ENCODE measurements around the gene ASTN2.

Gene ASTN2

GRCh38 chr9:116453785-116454184 lies 961.1 kb downstream of the ASTN2 start:
- DNase-seq (ENCODE audit: low spot score), result no peak

- no peak for DNase-seq (ENCODE audit: low spot score)
Measured at GRCh38 chr9:116452634-116453033, 962.2 kb downstream of the ASTN2 start.

- no peak for DNase-seq (ENCODE audit: low spot score)
Measured at GRCh38 chr9:116452227-116452626, 962.6 kb downstream of the ASTN2 start.

GRCh38 chr9:116451500-116452115 lies 963.2 kb downstream of the ASTN2 start:
- DNase-seq (ENCODE audit: low spot score), result no peak

GRCh38 chr9:116450378-116451139 lies 964.3 kb downstream of the ASTN2 start:
- no peak for DNase-seq (ENCODE audit: low spot score)

- no peak for DNase-seq (ENCODE audit: low spot score)
Measured at GRCh38 chr9:116449949-116450348, 964.9 kb downstream of the ASTN2 start.

GRCh38 chr9:116448431-116448830 lies 966.4 kb downstream of the ASTN2 start:
- no peak for DNase-seq (ENCODE audit: low spot score)

GRCh38 chr9:116447934-116448333 lies 966.9 kb downstream of the ASTN2 start:
- no peak for DNase-seq (ENCODE audit: low spot score)

GRCh38 chr9:116442528-116442927 lies 972.3 kb downstream of the ASTN2 start:
- DNase-seq (ENCODE audit: low spot score), result no peak

- DNase-seq (ENCODE audit: low spot score), result no peak
Measured at GRCh38 chr9:116437411-116438370, 977.2 kb downstream of the ASTN2 start.

GRCh38 chr9:116436121-116436520 lies 978.7 kb downstream of the ASTN2 start:
- DNase-seq (ENCODE audit: low spot score), result no peak

- no peak for DNase-seq (ENCODE audit: low spot score)
Measured at GRCh38 chr9:116435706-116436105, 979.2 kb downstream of the ASTN2 start.

- DNase-seq (ENCODE audit: low spot score), result no peak
Measured at GRCh38 chr9:116434314-116434713, 980.5 kb downstream of the ASTN2 start.

- no peak for DNase-seq (ENCODE audit: low spot score)
Measured at GRCh38 chr9:116432051-116432450, 982.8 kb downstream of the ASTN2 start.

GRCh38 chr9:116430849-116431248 lies 984.0 kb downstream of the ASTN2 start:
- DNase-seq (ENCODE audit: low spot score), result no peak

- no peak for DNase-seq (ENCODE audit: low spot score)
Measured at GRCh38 chr9:116425244-116425643, 989.6 kb downstream of the ASTN2 start.

GRCh38 chr9:116423149-116423548 lies 991.7 kb downstream of the ASTN2 start:
- DNase-seq (ENCODE audit: low spot score), result no peak

- no peak for DNase-seq (ENCODE audit: low spot score)
Measured at GRCh38 chr9:116422119-116422979, 992.5 kb downstream of the ASTN2 start.

GRCh38 chr9:116420993-116421538 lies 993.8 kb downstream of the ASTN2 start:
- no peak for DNase-seq (ENCODE audit: low spot score)

- DNase-seq (ENCODE audit: low spot score), result no peak
Measured at GRCh38 chr9:116419181-116419580, 995.7 kb downstream of the ASTN2 start.

- DNase-seq (ENCODE audit: low spot score), result no peak
Measured at GRCh38 chr9:116417464-116417863, 997.4 kb downstream of the ASTN2 start.
